DND-41 (cell line): Measurements from ENCODE around the gene NCAPG.

ENCODE experiments used
- CTCF ChIP-seq: IDR thresholded peaks from 2 replicates; pipeline ENCODE4 v1.5.1; 2012; ENCODE audit warnings: borderline replicate concordance, low read length, moderate library complexity, mild to moderate bottlenecking; ENCODE audit not compliant: poor library complexity, severe bottlenecking; ENCODE audit errors: extremely low read depth
- EZH2 ChIP-seq: IDR thresholded peaks from 3 replicates; pipeline ENCODE4 v1.6.1; 2012; ENCODE audit warnings: borderline replicate concordance, low read depth, mild to moderate bottlenecking, moderate library complexity, low read length, inconsistent platforms; ENCODE audit not compliant: severe bottlenecking

- TF ChIP-seq CTCF = no peak
- TF ChIP-seq EZH2 = no peak
These were observed 13.0 kb upstream of the NCAPG start for GRCh38 chr4:17797808-17798207.
